DND-41 (cell line): ENCODE results near the gene UCHL3.
A peak's percentile ranks its signal among the peaks of the same experiment; 100 is the strongest.

ENCODE experiments used
- ATAC-seq: fragments of 200-7000 bp; cut with Tn5 transposase; 3 replicates; pipeline ENCODE4 v1.9.1; 2021; ENCODE audit warnings: low read depth; ENCODE audit not compliant: insufficient read depth
- DNase-seq: peaks from one replicate; pipeline ENCODE4 v3.0.0-alpha.2; 2020
- H2AFZ ChIP-seq: 2 replicates; pipeline ENCODE4 v1.6.0; 2012; ENCODE audit warnings: low read depth, low read length
- H3K27ac ChIP-seq: 2 replicates; pipeline ENCODE4 v1.5.1; 2012; ENCODE audit warnings: low read length, inconsistent platforms
- H3K27me3 ChIP-seq: fragments of 200-600 bp; sonication (generic); 2 replicates; pipeline ENCODE4 v1.6.0; 2012; ENCODE audit warnings: low read length, mild to moderate bottlenecking, inconsistent platforms; ENCODE audit not compliant: insufficient read depth, poor library complexity
- H3K36me3 ChIP-seq: 2 replicates; pipeline ENCODE4 v1.5.1; 2012; ENCODE audit warnings: low read length, inconsistent platforms; ENCODE audit not compliant: insufficient read depth
- H3K4me1 ChIP-seq: 2 replicates; pipeline ENCODE4 v1.5.1; 2012; ENCODE audit warnings: mild to moderate bottlenecking, low read length; ENCODE audit not compliant: insufficient read depth
- H3K4me2 ChIP-seq: 2 replicates; pipeline ENCODE4 v1.6.0; 2012; ENCODE audit warnings: mild to moderate bottlenecking, moderate library complexity, low read length, inconsistent platforms; ENCODE audit not compliant: insufficient read depth
- H3K4me3 ChIP-seq, 2 experiments: fragments of 200-600 bp in 1 of 2; shearing (Covaris generic) in 1 of 2; 2 replicates each; pipeline ENCODE4 v1.5.1; 2012 to 2016; ENCODE audit warnings: inconsistent platforms in 2 of 2, low read length in 2 of 2, mild to moderate bottlenecking in 2 of 2, low read depth in 1 of 2, moderate library complexity in 1 of 2
- H3K79me2 ChIP-seq: 2 replicates; pipeline ENCODE4 v1.6.0; 2012; ENCODE audit warnings: low read length, inconsistent platforms; ENCODE audit not compliant: insufficient read depth
- H3K9ac ChIP-seq: 2 replicates; pipeline ENCODE4 v1.6.0; 2012; ENCODE audit warnings: low read depth, mild to moderate bottlenecking, inconsistent platforms, low read length, moderate library complexity
- H3K9me3 ChIP-seq: 2 replicates; pipeline ENCODE4 v1.5.1; 2012; ENCODE audit warnings: low read length, moderate library complexity, mild to moderate bottlenecking, inconsistent platforms; ENCODE audit not compliant: insufficient read depth, severe bottlenecking
- H4K20me1 ChIP-seq: 2 replicates; pipeline ENCODE4 v1.6.0; 2012; ENCODE audit warnings: low read length; ENCODE audit not compliant: insufficient read depth
- EZH2 ChIP-seq: IDR thresholded peaks from 3 replicates; pipeline ENCODE4 v1.6.1; 2012; ENCODE audit warnings: borderline replicate concordance, low read depth, mild to moderate bottlenecking, moderate library complexity, low read length, inconsistent platforms; ENCODE audit not compliant: severe bottlenecking
- TF ChIP-seq, protein P1 (sequence below): IDR thresholded peaks from 2 replicates; pipeline ENCODE4 v1.5.1; 2012; ENCODE audit warnings: borderline replicate concordance, low read length, moderate library complexity, mild to moderate bottlenecking; ENCODE audit not compliant: poor library complexity, severe bottlenecking; ENCODE audit errors: extremely low read depth

Gene UCHL3

GRCh38 chr13:75628801-75629200 lies 79.2 kb downstream of the UCHL3 start:
- TF ChIP-seq, protein P1, sequence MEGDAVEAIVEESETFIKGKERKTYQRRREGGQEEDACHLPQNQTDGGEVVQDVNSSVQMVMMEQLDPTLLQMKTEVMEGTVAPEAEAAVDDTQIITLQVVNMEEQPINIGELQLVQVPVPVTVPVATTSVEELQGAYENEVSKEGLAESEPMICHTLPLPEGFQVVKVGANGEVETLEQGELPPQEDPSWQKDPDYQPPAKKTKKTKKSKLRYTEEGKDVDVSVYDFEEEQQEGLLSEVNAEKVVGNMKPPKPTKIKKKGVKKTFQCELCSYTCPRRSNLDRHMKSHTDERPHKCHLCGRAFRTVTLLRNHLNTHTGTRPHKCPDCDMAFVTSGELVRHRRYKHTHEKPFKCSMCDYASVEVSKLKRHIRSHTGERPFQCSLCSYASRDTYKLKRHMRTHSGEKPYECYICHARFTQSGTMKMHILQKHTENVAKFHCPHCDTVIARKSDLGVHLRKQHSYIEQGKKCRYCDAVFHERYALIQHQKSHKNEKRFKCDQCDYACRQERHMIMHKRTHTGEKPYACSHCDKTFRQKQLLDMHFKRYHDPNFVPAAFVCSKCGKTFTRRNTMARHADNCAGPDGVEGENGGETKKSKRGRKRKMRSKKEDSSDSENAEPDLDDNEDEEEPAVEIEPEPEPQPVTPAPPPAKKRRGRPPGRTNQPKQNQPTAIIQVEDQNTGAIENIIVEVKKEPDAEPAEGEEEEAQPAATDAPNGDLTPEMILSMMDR, result no peak
- no peak for TF ChIP-seq EZH2
- 0 out of 2 replicates have a peak, but pooled peaks cover 4% of the 10 kb centered on the region for H3K36me3 ChIP-seq
- H3K9ac ChIP-seq, result no peak overlapping the region
- no peak for DNase-seq
- H3K27me3 ChIP-seq, result no peaks in the 10 kb centered on the region
- H3K79me2 ChIP-seq, result no peaks in the 10 kb centered on the region
- H3K4me3 ChIP-seq, result no peak overlapping the region
- no peaks in the 10 kb centered on the region for H3K9me3 ChIP-seq
- no peak overlapping the region for H2AFZ ChIP-seq
- no peak overlapping the region for H3K27ac ChIP-seq
- H4K20me1 ChIP-seq, result no peaks in the 10 kb centered on the region
- no peak for ATAC-seq
- no peak overlapping the region for H3K4me2 ChIP-seq
- no peaks in the 10 kb centered on the region for H3K4me1 ChIP-seq

GRCh38 chr13:75633285-75633684 lies 83.7 kb downstream of the UCHL3 start:
- peaks cover 14% of the 10 kb centered on the region for H3K4me1 ChIP-seq
- no peaks in the 10 kb centered on the region for H4K20me1 ChIP-seq
- TF ChIP-seq, protein P1, result no peak
- no peak for TF ChIP-seq EZH2
- no peak overlapping the region for H3K9ac ChIP-seq
- H3K27me3 ChIP-seq, result no peaks in the 10 kb centered on the region
- no peak overlapping the region for H2AFZ ChIP-seq
- no peaks in the 10 kb centered on the region for H3K79me2 ChIP-seq
- H3K9me3 ChIP-seq, result no peaks in the 10 kb centered on the region
- H3K4me3 ChIP-seq, result no peak overlapping the region
- H3K27ac ChIP-seq, result no peak overlapping the region
- no peak for DNase-seq
- H3K4me2 ChIP-seq, result no peak overlapping the region
- ATAC-seq, result no peak
- no peaks in the 10 kb centered on the region for H3K36me3 ChIP-seq

DNA sequence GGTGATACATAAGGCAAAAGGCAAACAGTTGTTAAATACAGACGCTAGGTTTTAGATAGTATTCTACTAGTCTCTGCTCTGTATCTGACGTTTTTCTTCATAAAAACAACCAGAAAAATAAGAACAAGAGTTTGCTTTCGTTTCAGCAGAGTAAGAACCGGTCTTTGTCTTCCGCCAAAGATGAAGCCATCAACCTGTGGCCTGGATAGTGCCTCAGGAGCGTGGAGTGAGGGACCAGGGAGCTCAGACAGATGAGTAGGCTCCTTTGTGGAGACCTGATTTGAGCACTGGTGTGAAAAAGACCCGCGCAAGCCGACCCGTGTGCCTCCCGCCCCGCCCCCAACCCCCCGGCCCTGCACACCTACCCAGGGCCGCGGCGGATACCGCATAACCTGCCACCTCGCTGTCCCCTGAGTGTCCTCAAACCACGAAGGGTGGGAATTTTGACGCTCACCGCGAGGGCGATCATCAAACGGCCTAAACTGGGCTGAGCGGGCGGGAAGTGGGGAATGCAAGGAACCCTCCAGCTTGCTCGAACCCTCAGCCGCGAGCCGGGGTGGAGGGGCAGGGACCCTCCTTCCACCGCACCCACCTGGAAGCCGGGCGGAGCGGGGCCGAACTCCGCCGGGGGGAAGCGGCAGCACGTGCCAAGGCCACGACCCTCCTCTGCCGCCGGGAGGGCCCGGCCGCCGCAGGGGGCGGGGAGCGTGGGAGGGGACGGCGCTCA lies 85.7 kb downstream of the UCHL3 start:
- ATAC-seq (no peak), DNase-seq (no peak)
- Histone ChIP-seq H3K36me3 (no peaks in the 10 kb centered on the region), H3K79me2 (no peaks in the 10 kb centered on the region), H3K27ac (no peak overlapping the region), H4K20me1 (no peaks in the 10 kb centered on the region), H3K9me3 (no peaks in the 10 kb centered on the region), H3K9ac (no peak overlapping the region), H3K4me1 (peaks cover 14% of the 10 kb centered on the region), H2AFZ (no peak overlapping the region), H3K27me3 (no peaks in the 10 kb centered on the region), H3K4me2 (0 out of 2 replicates have a peak overlapping the region, but pooled peaks have one; percentile 67), H3K4me3 (no peak overlapping the region)
- TF ChIP-seq, protein P1, result no peak
- no peak for TF ChIP-seq EZH2
